HL-60 (cell line): Measurements from ENCODE around the gene ARF5.

Experiments
- GABPA ChIP-seq: IDR thresholded peaks from 2 replicates; pipeline ENCODE4 v1.6.1; 2012; ENCODE audit warnings: low read depth
- POLR2AphosphoS5 ChIP-seq: IDR thresholded peaks from 2 replicates; pipeline ENCODE4 v1.6.1; 2012; ENCODE audit warnings: low read depth
- SPI1 ChIP-seq: IDR thresholded peaks from 2 replicates; pipeline ENCODE4 v1.6.1; 2012; ENCODE audit warnings: low read depth, mild to moderate bottlenecking, borderline replicate concordance
- TF ChIP-seq, protein P1 (sequence below): IDR thresholded peaks from one replicate; pipeline ENCODE4 v1.5.1; 2011; ENCODE audit warnings: low read length, control low read depth, inconsistent platforms; ENCODE audit not compliant: insufficient read depth
- TF ChIP-seq, protein P2 (sequence below): IDR thresholded peaks from 2 replicates; pipeline ENCODE4 v1.6.1; 2012; ENCODE audit warnings: low read depth; ENCODE audit not compliant: insufficient replicate concordance

DNA sequence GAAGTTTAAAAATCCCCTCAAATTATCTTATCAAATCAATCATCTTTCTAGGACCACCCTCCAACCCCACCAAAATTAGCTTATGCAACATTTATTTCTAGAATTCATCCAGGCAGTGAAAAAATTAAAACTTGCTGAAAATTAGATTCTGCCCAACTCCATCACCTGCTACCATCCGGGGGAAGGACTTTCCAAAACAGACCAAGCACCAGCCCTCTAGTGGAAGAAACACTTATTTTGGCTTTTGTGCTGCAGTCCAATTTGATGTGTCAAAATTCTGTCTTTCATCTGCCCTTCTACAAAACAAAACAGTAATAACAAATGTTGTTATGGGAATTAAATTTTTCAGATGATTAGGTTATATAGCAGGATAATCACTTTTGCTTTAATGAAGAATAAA is 38.0 kb upstream of the ARF5 start:
- TF ChIP-seq, protein P1, sequence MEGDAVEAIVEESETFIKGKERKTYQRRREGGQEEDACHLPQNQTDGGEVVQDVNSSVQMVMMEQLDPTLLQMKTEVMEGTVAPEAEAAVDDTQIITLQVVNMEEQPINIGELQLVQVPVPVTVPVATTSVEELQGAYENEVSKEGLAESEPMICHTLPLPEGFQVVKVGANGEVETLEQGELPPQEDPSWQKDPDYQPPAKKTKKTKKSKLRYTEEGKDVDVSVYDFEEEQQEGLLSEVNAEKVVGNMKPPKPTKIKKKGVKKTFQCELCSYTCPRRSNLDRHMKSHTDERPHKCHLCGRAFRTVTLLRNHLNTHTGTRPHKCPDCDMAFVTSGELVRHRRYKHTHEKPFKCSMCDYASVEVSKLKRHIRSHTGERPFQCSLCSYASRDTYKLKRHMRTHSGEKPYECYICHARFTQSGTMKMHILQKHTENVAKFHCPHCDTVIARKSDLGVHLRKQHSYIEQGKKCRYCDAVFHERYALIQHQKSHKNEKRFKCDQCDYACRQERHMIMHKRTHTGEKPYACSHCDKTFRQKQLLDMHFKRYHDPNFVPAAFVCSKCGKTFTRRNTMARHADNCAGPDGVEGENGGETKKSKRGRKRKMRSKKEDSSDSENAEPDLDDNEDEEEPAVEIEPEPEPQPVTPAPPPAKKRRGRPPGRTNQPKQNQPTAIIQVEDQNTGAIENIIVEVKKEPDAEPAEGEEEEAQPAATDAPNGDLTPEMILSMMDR: no peak
- TF ChIP-seq GABPA: no peak
- no peak for TF ChIP-seq POLR2AphosphoS5
- TF ChIP-seq, protein P2, sequence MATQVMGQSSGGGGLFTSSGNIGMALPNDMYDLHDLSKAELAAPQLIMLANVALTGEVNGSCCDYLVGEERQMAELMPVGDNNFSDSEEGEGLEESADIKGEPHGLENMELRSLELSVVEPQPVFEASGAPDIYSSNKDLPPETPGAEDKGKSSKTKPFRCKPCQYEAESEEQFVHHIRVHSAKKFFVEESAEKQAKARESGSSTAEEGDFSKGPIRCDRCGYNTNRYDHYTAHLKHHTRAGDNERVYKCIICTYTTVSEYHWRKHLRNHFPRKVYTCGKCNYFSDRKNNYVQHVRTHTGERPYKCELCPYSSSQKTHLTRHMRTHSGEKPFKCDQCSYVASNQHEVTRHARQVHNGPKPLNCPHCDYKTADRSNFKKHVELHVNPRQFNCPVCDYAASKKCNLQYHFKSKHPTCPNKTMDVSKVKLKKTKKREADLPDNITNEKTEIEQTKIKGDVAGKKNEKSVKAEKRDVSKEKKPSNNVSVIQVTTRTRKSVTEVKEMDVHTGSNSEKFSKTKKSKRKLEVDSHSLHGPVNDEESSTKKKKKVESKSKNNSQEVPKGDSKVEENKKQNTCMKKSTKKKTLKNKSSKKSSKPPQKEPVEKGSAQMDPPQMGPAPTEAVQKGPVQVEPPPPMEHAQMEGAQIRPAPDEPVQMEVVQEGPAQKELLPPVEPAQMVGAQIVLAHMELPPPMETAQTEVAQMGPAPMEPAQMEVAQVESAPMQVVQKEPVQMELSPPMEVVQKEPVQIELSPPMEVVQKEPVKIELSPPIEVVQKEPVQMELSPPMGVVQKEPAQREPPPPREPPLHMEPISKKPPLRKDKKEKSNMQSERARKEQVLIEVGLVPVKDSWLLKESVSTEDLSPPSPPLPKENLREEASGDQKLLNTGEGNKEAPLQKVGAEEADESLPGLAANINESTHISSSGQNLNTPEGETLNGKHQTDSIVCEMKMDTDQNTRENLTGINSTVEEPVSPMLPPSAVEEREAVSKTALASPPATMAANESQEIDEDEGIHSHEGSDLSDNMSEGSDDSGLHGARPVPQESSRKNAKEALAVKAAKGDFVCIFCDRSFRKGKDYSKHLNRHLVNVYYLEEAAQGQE: no peak
- TF ChIP-seq SPI1: no peak
